HG03354 (cell line): ENCODE data around the gene ARHGAP24.
A peak's percentile ranks its signal among the peaks of the same experiment; 100 is the strongest.

Experiments used
- ATAC-seq: cut with Tn5 transposase; IDR thresholded peaks from one replicate; pipeline ENCODE4 v1.9.1; 2021; ENCODE audit warnings: mild to moderate bottlenecking; ENCODE audit not compliant: unreplicated experiment, poor library complexity, severe bottlenecking

Gene ARHGAP24

DNA sequence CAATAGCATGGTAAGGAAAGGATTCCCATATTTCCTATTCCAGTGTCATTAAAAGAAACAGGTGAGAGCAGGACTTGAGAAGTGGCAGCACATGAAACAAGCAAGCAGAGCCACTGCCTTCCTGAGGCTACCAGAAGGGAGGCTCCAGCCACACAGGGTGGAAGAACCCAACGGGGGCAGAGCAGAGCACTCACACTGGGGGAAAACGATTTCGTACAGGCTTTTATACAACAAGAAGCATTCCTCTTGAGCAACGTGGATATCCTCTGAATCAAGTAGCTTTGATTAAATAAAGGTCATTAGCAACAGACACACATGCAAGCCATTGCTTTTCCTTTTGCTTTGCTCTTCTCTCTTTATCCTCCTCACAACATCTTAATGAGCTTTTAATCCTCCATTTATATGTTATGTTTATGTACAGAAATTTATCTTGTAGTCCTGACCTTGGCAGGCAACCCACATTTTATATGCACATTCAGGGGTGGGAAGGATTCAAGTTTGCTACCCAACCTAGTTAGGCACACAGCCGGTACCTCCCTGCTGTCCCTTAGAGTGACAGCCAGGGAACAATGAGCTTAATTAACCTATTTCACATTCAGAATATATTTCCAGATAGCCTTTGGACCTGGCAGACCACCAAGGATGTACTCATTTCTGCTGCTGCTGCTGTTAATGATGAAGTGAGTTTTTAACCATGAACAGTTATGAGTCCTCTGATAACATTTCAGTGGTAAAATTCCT is 202.1 kb downstream of the ARHGAP24 start:
- no peak for ATAC-seq

DNA sequence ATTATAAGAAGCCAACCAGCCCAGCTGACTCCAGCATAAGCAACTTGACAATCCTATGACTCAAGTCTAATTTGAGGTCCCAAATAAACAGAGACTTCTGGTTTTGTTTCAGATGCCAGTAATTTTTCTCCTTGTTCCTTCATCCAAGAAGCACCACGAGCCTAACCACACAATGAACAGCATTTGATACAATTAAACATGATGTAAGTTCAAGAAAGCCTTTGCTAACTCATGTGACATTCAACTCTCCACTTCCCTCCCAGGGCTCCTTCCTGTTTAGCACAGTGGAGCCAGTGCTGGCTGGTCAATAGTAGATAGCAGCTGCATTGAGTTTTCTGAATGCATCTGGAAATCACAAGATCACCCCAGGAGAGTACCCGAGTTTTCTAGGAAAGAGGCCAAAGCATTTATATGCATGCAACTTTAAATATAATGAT is 206.3 kb downstream of the ARHGAP24 start:
- no peak for ATAC-seq

DNA sequence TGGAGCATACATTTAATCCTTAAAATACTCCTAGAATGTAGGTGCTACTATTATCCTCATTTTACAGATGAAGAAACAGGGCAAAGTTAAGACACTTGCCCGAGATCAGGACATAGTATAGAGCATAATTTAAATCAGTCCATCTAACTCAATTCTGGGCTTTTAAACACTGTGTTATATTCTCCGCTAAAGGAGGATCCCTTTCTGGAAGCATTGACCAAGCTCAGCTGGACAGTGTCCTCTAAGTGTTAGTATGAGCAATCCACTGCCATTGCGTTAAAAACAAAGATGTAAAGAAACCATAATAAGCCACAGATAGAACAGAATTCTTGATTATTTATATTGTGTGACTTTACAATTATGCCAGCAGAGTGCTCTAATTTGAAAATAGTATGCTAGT is 207.0 kb downstream of the ARHGAP24 start:
- no peak for ATAC-seq

DNA sequence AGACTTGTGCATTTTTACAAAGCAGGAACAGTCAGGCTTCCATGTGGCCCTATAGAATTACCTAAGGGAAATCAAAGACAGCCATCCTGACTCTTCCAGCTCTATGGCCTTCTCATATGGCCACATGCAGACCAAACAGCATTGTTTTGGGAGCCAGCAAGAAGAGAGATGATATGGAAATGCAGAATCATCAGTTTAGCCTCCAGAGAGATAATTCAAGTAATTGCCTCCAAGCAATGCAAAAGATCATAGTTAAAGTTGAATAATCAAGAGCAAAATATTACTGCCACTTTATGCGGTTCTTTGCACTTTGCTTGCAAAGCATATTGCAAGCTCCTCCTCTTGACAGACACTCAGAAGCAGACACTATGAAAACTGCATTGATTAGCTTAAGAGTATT is 207.4 kb downstream of the ARHGAP24 start:
- ATAC-seq = no peak

DNA sequence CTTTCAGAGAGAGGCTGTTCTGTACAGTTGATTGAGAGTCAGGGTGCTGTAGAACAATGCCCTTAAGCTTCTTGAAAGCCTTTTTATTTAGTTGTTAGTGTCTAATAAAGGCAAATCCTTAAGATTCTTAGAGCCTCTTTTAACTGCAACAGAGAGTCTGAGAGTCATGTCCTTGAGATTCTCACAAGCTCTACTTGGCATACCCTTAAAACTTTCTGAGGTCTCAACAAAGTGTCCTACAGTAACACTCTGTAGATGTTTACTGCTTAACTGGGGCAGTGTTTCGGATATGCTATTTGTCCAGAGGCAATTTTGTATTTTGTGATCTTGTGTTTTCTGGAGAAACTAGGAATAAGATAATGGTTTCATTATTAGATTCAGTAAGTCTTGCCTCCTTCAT is 209.7 kb downstream of the ARHGAP24 start:
- no peak for ATAC-seq

DNA sequence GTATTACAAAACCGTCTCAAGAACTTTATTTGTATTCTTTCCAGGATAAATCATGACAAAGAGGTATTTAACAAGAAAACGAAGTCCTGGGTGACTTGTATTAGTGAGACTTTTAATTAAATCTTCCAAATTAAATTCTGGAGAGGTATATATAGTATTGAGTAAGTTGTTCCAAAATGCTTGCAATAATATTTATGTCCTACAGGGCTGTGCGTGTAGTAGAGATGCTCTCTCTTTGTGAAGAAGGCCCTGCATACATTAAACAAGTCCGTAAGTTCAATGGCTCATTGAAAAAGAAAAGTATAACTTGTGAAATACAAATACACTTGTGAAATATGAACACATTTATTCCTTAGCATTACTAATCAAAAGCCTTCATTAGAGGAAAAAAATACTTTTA is 211.4 kb downstream of the ARHGAP24 start:
- ATAC-seq = no peak

DNA sequence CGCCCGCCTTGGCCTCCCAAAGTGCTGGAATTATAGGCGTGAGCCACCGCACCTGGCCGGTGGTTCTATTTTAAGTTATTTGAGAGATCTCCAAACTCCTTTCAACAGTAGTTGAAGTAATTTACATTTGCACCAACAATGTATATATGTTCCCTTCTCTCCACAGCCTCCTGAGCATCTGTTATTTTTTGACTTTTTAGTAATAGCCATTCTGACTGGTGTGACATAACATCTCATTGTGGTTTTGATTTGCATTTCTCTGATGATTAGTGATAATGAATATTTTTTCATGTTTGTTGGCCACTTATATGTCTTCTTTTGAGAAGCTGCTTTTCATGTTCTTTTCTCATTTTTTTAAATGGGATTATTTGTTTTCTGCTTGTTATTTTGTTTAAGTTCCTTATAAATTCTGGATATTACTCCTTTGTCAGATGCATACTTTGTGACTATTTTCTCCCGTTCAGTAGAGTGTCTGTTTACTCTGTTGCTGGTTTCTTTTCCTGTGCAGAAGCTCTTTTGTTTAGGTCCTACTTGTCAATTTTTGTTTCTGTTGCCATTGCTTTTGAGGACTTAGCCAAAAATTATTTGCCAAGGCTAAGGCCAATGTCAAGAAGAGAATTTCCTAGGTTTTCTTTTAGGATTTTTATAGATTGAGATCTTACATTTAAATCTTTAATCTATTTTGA is 213.2 kb downstream of the ARHGAP24 start:
- ATAC-seq = peak; percentile 64

DNA sequence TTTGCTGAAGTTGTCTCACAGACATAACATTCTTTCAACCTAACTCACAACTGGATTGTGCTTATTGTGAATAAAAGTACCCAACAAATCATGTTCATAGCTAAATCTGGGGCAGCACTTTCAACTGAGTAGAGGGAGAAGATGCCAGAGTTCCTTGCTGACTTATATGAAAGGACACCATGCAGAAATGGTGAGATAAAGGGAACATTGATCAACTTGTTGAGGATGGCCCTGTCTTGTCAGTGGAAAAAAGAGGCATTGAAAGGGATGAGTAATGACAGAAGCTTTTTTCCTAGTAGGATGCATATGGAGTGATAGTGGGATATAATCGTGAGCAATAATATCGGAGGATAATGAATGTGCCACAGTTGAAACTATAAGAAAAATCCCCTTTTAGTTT is 221.7 kb downstream of the ARHGAP24 start:
- no peak for ATAC-seq

DNA sequence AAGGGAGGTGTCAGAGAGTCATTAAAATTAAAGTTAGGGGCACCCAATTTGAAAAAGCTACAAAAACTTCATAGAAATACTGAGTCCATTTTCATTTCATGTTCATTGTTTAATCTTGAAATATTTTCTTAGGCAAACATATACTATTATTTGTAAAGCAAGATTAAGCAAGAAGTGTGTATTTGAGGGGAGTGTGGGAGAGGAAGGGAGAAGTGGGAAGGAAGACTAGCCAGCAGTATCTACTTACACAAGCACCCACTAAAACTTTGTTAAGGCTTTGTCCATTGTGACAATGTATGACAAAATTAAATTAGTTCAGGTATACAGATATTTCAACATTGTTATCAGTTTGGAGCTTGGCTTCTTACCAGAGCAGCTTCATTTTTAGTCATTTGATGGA is 222.9 kb downstream of the ARHGAP24 start:
- ATAC-seq = no peak

DNA sequence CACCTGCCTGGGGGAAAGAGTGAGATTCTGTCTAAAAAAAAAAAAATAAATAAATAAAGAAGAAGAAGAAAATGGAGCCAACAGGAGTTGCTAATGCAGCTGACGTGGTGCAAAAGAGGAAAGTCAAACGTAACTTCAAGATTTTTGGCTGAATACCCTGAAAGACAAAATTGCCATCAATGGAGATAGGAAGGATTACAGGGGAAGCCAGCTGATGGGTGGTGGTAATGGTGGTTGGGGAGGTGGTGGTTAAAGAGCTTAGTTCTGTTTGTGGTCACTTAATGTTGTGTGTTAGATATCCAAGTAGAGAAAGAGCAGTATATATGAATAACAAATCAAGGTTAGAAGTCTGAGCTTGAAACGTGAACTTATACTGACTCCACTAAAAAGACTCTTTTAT is 225.4 kb downstream of the ARHGAP24 start:
- ATAC-seq = no peak

DNA sequence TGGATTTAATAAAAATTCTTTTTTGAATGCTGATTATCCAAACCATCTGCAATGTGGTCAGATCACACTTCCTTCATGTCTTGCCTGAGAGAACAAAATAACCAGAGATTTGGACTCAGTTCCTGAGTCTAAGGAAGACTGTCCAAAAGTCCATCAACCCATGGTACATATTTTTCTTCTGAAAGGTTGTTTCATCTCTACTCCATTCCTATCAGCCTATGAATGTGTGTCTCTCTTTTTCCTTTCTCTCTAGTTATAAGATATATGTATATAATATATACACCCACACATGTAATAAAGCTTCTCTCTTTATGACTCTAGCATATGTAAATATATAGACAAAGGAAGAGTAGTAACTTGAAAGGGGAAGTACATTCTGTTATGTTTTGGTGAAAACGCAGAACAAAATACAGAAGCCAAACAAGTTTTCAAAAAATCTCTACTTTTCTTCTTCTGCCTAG is 226.9 kb downstream of the ARHGAP24 start:
- peak; percentile 99 for ATAC-seq

DNA sequence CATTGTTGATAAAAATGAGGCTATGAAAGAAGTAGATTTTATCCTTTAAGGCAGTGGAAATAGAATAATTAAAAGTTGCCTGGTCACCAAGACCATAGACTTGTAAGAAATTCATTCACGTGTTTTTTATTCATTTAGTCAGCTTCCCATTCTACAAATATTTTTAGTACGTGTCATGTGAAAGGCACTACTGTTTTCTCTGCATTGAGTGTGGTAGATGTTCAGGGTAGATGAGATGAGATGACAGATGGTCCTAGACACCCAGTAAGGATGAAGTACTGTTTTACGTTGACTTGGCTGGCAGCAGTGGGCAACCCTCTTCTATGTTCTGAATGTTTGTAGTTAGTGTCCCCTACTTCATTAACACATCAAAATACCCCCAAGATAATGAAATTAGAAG is 228.1 kb downstream of the ARHGAP24 start:
- ATAC-seq = no peak

DNA sequence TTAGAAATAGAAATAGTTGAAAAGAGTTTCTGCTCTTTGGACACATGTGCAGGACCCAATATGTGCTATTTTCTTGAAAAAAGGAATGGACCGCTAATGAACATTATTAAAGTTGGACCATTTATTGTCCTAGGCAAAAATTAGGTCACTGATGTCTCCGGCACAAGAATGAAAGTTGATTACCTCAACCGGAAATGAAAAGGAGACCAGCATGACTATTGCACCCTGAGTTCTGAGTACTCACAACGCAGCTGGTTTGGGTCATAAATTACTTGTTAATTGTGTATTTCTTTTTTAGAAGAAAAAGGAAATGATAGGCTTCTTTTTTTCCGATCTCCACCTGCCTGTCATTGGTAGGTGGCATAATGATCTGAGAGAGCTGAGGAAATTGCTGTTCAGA is 232.7 kb downstream of the ARHGAP24 start:
- ATAC-seq = peak; percentile 96

DNA sequence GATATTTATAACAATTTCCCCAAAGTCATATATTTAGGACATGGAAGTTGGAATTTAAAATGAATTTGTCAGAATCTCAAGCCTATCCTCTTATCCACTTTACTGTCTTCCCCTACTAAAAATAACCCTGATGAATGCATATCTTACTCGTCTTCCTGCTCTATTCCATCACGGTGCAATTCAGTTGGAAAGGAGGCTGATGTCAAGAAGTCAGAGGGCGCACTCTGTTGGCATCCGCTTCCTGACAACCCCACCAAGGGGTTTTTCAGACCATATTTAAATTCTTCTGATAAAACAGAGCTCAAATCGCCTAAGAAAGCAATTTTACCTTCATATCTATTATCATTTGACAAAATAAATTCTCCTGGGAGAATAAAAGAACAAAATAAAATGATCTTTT is 233.5 kb downstream of the ARHGAP24 start:
- ATAC-seq = no peak

DNA sequence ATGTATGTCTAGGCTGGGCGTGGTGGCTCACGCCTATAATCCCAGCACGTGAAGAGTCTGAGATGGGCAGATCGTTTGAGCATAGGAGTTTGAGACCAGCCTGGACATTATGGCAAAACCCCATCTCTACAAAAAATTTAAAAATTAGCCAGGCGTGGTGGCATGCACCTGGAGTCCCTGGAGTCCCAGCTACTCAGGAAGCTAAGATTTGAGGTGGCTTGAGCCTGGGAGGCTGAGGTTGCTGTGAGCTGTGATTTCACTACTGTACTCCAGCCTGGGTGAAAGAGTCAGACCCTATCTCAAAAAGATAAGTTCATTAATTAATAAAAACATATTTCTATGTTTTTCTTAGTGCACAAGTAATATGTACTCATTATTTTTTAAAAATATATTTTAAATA is 238.1 kb downstream of the ARHGAP24 start:
- ATAC-seq = no peak

DNA sequence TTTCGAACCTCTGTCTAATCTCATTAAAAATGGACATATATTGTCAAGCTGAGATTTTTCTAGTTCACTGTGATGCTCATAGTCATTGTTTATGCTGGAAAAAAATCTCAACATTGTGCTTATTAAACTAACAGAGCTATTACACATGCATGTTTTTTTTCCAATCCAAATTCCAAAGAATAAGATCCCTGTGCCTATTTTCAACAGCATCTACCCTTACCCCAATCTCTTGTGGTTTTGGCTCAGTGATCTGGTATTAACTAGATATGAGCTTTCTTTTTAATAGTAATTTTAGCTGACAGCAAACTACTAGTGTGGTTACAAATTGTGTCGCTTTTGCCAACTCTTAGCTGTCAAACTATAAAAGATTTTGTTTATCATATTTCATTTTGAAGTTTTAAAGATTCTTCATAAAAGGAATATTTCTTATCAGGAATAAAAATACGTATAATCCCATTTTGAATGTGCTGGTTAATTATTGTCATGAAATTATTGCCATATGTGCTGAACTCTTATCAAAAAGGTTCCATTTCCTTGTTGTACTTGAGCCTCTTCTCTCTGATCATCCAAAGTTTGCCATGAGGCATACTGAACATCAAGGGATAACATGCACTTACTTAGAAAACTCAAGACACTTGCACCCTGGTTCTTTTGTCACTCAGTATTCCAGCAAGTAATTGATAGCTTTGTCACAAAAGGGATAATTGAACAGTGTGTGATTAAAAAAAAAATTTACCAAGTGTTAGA is 241.2 kb downstream of the ARHGAP24 start:
- no peak for ATAC-seq

DNA sequence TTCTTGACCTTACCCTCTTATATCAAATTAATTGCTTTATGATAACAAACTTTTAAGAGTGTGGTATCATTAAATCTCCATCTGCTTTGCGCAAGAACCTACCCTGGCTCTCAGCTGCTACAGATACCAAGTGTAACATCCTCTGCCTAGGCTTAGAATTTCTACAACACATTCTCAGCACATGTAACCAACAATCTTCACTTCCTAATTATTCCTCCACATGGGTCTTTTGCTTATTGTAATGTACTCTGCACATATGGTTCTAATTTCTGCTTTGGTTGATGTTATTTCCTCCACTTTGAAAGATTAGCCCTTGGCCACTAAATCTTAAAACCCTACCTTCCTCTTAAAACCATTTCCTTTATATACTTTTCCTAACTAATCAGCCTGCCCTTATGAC is 242.4 kb downstream of the ARHGAP24 start:
- no peak for ATAC-seq

DNA sequence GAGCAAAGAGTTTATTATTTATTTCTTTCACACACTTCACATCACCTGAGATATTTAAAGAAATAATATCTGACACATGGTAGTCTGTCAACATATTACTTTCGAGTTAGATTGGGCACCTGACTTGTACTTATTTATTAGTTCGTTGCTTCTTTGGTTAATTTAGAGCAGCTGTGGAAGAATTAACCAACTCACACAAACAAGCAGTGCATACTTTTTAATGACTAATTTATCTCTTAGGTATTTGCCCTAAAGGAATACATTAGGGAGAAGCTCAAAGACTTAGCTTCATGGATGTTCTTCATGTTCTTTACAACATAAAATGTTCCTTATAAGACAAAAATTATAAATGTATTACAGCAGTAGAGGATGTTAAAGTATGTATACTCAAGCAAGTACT is 242.9 kb downstream of the ARHGAP24 start:
- ATAC-seq = no peak

DNA sequence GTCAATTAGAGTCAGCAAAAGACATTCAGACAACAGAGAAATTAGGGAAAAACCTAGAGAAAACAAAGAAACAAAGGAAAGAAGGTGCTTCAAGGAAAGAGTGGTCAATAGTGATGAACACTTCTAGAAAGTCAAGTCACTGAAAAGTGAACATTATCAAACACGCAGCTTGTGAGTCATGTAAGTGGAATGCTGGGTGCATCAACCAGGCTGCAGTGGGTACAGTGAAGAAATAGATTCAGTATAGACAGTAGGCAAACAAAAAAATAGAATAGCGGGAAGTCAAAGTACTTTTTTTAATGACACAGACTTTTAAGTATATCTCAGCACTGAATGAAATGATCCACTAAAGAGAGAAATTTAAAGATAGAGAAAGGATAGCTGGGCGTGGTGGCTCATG is 245.8 kb downstream of the ARHGAP24 start:
- no peak for ATAC-seq

DNA sequence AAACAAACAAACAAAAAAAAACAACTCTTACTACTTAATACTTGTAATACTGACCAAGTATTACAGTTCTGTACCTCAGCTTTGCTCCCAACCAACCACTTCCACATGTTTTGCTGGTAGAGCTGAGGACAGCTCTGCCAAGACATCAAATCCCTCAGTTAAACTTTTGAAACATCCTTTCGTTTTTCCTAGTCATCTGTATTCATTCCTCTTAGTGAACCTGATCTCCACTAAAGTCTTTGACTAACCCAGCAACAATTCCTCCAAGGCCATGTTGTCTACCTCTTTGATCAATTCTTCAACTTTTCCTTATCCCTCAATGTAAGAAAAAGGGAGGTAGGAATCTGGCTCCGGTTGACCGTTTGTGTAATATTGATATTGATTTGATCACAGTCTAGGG is 247.5 kb downstream of the ARHGAP24 start:
- no peak for ATAC-seq

DNA sequence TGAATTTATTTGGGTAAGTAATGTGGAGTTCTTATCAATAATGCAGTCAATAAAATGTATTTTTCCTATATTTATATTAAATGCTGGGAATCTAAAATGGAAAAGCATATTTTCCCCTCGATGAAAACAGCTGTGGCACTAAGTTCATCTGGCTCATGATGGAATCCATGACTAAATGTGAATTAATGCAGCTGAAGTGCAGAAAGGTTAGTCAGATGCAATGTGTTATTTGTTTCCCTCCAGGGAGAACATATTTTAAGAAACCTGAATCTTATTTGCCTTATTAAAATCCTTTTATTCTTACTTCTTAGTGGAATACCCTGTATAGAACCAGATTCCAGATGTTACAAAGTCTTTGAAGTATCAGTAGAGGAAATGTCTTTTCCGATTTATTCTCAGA is 247.9 kb downstream of the ARHGAP24 start:
- no peak for ATAC-seq
